ENCODE measurements around the gene MYH15.

MYH15 gene

GRCh38 chr3:108510496-108510895, at the start of gene MYH15:
MYH15 (minus strand) TSS chr3:108510596; CDS start chr3:108510530, 66 bp downstream.
- no peak for DNase-seq

- no peak for DNase-seq
Observed at GRCh38 chr3:108555966-108556581, 45.7 kb upstream of the MYH15 start.

- DNase-seq, result no peak
Observed at GRCh38 chr3:108554913-108555571, 44.6 kb upstream of the MYH15 start.

DNA sequence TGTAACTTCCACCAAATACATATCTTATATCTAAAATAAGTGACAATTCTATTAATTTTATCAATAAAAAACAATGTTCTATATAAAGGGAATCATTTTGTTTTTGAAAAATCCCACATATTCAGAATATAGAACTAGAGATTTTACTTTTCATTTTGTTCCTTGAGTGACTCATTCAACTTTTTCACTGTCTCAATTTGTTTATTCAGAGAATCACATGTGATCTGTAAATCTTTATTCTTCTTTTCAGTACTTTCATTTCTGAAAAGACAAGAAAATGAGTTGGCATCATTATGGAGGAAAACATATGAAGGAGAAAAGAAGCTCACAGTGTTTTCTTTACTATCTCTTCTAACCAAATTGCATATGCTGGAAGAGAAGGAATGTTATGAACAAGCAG, 43.8 kb upstream of the MYH15 start:
- DNase-seq, result no peak

DNA sequence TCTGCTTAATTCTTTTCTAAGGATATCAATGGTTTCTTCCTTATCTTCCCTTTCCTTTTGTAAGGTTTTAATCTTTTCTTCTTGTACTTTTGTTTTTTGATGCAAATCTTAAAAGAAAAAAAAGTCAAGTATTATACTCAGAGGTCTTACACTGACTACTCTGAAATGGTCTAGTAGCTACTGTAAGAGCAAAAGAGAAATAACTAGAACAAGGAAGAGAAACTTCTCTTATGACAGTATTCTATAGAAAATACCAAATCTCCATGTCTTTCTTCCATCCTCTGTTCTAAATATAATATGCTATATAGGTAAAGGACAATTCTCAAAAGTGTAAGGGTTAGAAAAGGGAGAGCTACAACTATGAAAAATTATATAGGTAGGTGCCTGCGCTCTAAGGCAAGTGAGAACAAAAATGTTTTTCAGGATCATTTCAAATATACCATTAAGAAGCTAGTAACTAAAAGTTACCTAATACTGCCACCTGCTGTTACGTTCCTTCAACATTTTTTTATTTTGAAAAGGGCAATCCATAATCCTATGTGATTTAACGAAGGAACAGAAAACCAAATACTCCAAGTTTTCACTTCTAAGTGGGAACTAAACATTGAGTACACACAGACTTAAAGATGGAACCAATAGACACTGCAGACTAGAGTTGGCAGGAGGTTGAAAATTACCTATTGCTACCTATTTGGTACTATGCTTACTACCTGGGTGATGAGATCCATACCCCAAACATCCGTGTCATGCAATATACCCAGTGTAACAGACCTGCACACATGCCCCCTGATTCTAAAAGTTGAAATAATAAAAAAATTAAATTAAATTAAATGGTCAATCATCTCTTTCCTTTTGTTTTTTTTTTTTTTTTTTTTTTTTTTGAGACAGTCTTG, 42.1 kb upstream of the MYH15 start:
- DNase-seq, result peak; percentile 68

DNA sequence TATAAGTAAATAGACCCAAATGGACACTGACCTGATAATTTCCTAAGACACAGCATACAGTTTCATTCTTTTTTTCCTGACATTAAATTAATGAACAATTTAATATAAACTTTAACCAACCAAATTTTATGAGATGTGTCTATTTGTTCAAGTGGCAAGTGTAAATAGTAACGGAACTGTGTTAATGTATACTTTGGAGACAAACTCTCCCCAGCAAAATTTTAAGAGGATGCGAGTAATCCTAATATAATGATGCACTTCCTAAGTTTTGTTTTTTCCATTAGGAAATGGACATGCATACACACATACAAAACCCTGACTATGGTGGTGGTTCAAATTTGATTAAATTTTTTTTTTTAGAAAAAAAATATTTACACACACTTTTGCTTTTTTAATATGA, 38.5 kb upstream of the MYH15 start:
- no peak for DNase-seq

GRCh38 chr3:108548304-108548703, 37.9 kb upstream of the MYH15 start:
- DNase-seq, result no peak

DNA sequence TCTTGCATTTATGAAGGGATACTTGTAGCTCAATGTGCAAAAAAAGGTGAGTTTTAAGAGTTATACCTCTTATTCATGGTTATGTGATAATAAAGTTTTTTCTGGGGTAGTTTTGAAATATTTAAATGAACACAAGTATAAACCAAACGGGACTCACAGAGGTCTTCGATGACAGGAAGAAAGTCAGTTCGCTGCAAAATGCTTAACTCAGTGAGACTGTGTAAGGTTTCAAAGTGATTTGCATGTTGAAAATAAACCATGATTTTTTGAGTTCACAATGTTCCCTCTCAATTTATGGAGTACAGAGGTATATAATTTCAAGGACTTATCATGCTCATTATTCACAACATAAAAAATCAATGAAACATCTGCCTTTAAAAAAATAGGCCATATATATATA, 36.3 kb upstream of the MYH15 start:
- DNase-seq, result no peak

GRCh38 chr3:108546247-108546646, 35.9 kb upstream of the MYH15 start:
- no peak for DNase-seq

DNA sequence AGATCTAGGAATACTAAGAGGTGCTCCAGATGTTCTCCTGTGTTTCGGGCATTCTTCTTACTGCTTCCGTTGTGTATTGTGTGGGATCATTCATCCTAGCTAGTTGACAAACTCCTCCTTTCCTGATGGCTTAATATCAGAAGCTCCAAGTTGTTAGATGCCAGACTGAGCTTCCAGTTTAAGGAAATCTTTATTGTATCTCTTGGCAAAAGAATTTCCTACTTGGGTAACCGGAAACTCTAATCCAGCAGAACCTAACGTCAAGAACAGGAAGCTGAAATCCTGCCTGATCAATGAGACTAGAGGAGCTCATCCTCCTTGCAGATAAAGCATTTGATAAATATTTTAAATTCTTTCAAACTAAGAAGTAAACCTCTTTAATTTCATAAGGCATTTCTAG, 27.7 kb upstream of the MYH15 start:
- DNase-seq, result no peak

GRCh38 chr3:108528459-108529252, 18.3 kb upstream of the MYH15 start:
- peak; percentile 63 for DNase-seq

- no peak for DNase-seq
Observed at GRCh38 chr3:108527817-108528216, 17.4 kb upstream of the MYH15 start.

GRCh38 chr3:108527109-108527508, 16.7 kb upstream of the MYH15 start:
- DNase-seq, result no peak

DNA sequence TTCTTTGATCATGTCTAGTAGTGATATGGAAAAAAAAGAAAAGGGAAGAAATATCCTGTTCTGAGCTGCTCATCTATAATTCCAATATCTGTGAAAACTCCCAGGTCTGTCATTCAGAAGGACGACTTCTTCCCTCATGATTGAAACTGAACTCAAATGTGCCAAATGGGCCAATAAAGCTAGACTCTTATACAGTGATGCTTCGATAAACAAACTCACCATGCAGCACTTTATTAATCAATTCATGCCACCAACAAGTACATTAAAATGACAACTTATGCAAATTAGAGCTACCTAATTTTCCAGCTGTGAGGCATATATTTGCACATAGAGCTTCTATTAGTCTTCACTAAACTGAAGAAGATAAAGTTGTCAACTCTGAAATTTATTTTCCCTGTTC, 15.6 kb upstream of the MYH15 start:
- DNase-seq, result no peak

DNA sequence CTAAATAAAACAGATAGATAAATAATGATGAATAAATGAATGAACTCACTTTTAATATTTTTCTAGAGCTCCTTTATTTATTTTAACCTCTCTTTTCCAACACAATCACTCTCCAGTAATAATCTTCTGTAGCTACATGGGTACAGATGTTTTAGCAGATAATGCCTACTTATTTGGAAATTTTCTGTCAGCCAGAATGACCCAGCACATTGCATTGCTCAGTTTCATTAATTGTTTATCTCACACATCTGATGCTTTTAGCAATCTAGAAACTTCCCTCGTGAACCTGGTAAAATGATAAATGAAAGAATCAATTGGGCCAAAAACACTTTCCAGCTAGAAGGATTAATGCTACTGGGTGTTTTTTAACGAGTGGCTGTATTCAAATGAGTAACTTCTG, 14.9 kb upstream of the MYH15 start:
- no peak for DNase-seq

DNA sequence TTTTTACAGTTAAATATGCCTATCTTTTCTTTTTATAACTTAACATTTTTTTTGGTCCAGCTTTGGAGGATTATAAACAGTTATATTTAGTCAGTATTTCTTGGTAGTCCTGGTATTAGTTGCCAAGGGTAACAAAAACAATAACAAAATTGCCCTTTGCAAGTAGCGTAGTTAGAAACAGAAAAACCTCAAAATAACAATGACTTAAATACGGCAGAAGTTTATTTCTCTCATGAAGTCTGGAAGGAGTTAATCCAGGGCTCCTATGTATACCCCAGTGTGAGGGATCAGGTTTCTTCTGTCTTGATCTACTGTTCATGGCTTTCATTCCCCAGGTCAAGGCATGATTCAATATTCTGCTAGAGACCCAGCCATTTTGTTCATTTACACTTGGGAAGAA, 14.1 kb upstream of the MYH15 start:
- no peak for DNase-seq

DNA sequence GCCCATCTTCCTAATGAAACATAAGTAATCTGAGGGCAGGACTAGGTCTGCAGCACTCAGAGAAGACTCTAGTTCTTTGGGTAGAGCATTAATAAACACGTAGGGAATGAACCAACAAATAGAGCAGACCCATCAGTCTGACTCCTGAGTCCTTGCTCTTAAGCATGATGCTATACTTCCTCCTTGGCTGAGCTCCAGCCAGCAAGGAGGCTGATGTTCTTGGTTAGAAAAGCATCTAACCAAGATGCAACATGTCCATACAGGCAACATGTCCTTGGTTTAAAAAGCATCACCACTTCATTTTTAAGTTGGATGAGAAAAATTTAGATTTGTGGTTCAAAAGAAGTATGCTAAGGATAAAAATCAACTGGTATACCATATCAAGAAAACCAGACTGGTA, 8.5 kb upstream of the MYH15 start:
- DNase-seq, result peak; percentile 10

- DNase-seq, result no peak
Observed at GRCh38 chr3:108516881-108517280, 6.5 kb upstream of the MYH15 start.

DNA sequence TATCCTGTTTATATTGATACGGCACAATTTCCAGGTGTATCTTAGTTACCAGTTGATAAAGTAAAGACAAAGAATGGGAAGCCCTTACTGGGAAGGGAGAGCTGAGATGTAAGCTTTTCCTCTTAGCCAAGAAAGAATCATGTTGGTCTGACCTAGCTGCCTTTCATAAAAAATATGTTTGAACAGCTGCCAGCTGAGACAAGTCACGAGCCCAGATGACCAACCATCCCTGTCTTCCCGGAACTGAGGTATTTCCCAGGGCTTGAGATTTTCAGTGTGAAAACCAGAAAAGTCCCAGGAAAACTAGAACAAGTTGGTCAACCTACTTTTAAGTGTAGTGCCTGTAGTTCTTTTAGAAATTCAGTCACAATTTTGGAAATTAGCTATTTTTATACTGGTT, 3.6 kb upstream of the MYH15 start:
- no peak for DNase-seq

GRCh38 chr3:108512671-108513070, 2.3 kb upstream of the MYH15 start:
- DNase-seq, result no peak

DNA sequence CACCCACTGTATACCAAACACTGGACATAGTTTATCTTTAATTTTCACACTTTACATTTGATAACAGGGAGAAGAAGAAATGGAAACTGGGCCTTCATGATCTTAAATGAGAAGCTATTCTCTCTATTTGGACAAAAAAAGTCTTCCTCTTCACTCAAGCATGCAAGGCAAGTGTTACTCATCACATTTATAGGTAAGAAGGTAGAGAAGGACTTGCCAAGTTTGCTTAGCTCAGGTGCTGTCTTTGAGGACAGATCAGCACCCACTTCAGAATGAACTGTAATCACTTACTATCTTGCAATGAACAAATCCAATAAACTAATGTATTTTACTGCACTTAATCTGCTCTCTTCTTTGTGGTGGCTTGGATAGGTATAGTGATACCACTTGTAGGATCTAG, 1.1 kb upstream of the MYH15 start:
- DNase-seq, result no peak

- DNase-seq, result no peak
Observed at GRCh38 chr3:108511055-108511454, 659 bp upstream of the MYH15 start.

DNA sequence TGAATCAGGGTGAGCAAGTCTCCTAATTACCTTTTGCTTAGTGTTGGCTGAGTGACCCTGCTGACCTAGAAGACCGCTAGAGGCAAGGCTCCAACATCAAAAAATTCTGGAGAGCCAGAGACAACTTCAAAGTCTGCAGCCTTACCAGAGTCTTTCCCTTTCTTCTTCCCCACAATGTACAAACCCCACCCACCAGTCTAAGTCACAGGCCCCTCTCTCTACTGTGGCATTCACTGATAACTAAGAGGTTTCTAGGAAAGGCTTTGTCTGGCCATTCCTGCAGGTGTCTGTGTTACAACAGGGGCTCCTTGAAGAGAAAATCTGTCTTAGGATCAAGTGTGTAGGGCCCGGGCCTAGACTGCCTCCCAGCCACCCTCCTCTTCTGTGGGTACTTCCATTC, 525 bp downstream of the MYH15 start:
- peak; percentile 55 for DNase-seq

Data from OCI-M1 (cell line).